HepG2 (cell line): ENCODE data around the gene CAGE1. TPM values are rescaled to one million over a fixed set of nuclear protein-coding genes. Genes with fewer than 3 reads are reported as not detected.
A peak's percentile ranks its signal among the peaks of the same experiment; 100 is the strongest.

ENCODE experiments used
- ATAC-seq: fragments of 200-7000 bp; cut with Tn5 transposase; 3 replicates; pipeline ENCODE4 v1.9.1; 2020; ENCODE audit warnings: mild to moderate bottlenecking, moderate library complexity
- BruUV-seq: library from RNA; stranded (reverse); fragments of 400-500 nt; replicated peaks from 2 replicates; lab custom pipeline; 2021; lab: Mats Ljungman, UMichigan
- CTCF ChIA-PET: fragments of 300-600 bp; formaldehyde crosslinking; extraction: SDS; loops from one replicate; lab custom pipeline; 2021; ENCODE audit warnings: low total read pairs, inconsistent platforms, low intra/inter-chr PET ratio; lab: Yijun Ruan, JAX
- POLR2A ChIA-PET: fragments of 350-600 bp; sonication (Branson Sonifier 250); formaldehyde crosslinking; loops from one replicate; lab custom pipeline; 2020; ENCODE audit warnings: antibody characterized with exemption, inconsistent platforms; lab: Yijun Ruan, JAX
- DNase-seq: peaks from one replicate; pipeline ENCODE4 v3.0.0-alpha.2; 2015; ENCODE audit warnings: low spot score
- FAIRE-seq: peaks from 3 replicates; lab custom pipeline; 2011; peaks lifted over from hg19 to GRCh38; lab: Jason Lieb, UNC
- H2AFZ ChIP-seq: one replicate; pipeline ENCODE4 v1.6.1; 2011; ENCODE audit warnings: low read length, inconsistent platforms
- H3K27ac ChIP-seq: fragments of 300-600 bp; 3 replicates; pipeline ENCODE4 v1.8.0; 2011; ENCODE audit warnings: mixed run types, mild to moderate bottlenecking, mixed read lengths, low read length, inconsistent platforms; ENCODE audit not compliant: insufficient read depth; ENCODE audit errors: extremely low read length
- H3K27me3 ChIP-seq, 2 experiments: fragments of 200-600 bp in 1 of 2; 2 replicates in 1 of 2; 3 replicates in 1 of 2; pipeline versions ENCODE4 v1.6.0 to v1.8.0; 2011; ENCODE audit warnings: low read length in 2 of 2, mild to moderate bottlenecking in 2 of 2, moderate library complexity in 2 of 2, inconsistent platforms in 1 of 2; ENCODE audit not compliant: insufficient read depth in 2 of 2, control insufficient read depth in 1 of 2
- H3K36me3 ChIP-seq, 2 experiments: fragments of 200-600 bp in 1 of 2; replicated peaks in 1 of 2; 2 replicates in 1 of 2; 3 replicates in 1 of 2; pipeline versions ENCODE4 v1.5.1 to v1.8.0; 2011; ENCODE audit warnings: low read length in 2 of 2, inconsistent platforms in 1 of 2; ENCODE audit not compliant: insufficient read depth in 2 of 2, control insufficient read depth in 1 of 2
- H3K4me1 ChIP-seq: 2 replicates; pipeline ENCODE4 v1.5.1; 2012; ENCODE audit warnings: low read length, inconsistent platforms; ENCODE audit not compliant: insufficient read depth
- H3K4me2 ChIP-seq: 2 replicates; pipeline ENCODE4 v1.6.0; 2011; ENCODE audit warnings: low read depth, low read length, inconsistent platforms
- H3K4me3 ChIP-seq, 3 experiments: fragments of 200-600 bp in 1 of 3; sonication (generic), shearing (Covaris generic) in 1 of 3; replicated peaks in 1 of 3; 2 replicates each; pipeline ENCODE4 v1.5.1; 2011 to 2016; ENCODE audit warnings: low read length in 3 of 3, inconsistent platforms in 2 of 3, low read depth in 2 of 3, mild to moderate bottlenecking in 2 of 3, control low read depth in 1 of 3, mixed read lengths in 1 of 3; ENCODE audit not compliant: insufficient read depth in 1 of 3
- H3K79me2 ChIP-seq: one replicate; pipeline ENCODE4 v1.6.1; 2011; ENCODE audit warnings: low read length, inconsistent platforms; ENCODE audit not compliant: insufficient read depth
- H3K9ac ChIP-seq: 2 replicates; pipeline ENCODE4 v1.6.0; 2011; ENCODE audit warnings: mild to moderate bottlenecking, low read depth, low read length, inconsistent platforms; ENCODE audit not compliant: insufficient read depth
- H3K9me3 ChIP-seq: 2 replicates; pipeline ENCODE4 v1.5.1; 2012; ENCODE audit warnings: mild to moderate bottlenecking, low read length
- H4K20me1 ChIP-seq: 2 replicates; pipeline ENCODE4 v1.6.0; 2011; ENCODE audit warnings: inconsistent platforms, mild to moderate bottlenecking, low read length, moderate library complexity; ENCODE audit not compliant: insufficient read depth
- BHLHE40 ChIP-seq: IDR thresholded peaks from 2 replicates; pipeline ENCODE4 v1.6.1; 2011; ENCODE audit warnings: low read length, improper control_type of control experiment
- GLI4 ChIP-seq: sonication (generic); formaldehyde crosslinking; IDR thresholded peaks from 2 replicates; pipeline ENCODE4 v1.5.1; 2020; ENCODE audit warnings: missing genetic modification reagents, mild to moderate bottlenecking, moderate library complexity, borderline replicate concordance
- NFKBIZ ChIP-seq: IDR thresholded peaks from 2 replicates; pipeline ENCODE4 v1.6.1; 2018; ENCODE audit warnings: missing genetic modification reagents, missing compliant biosample characterization
- SNAPC2 ChIP-seq: sonication (generic); formaldehyde crosslinking; IDR thresholded peaks from 2 replicates; pipeline ENCODE4 v1.8.1; 2022; ENCODE audit warnings: mild to moderate bottlenecking, missing genetic modification reagents
- ZNF142 ChIP-seq: sonication (generic); formaldehyde crosslinking; IDR thresholded peaks from 2 replicates; pipeline ENCODE4 v1.4.0; 2020; ENCODE audit warnings: missing genetic modification reagents
- ZNF329 ChIP-seq: sonication (generic); formaldehyde crosslinking; IDR thresholded peaks from 2 replicates; pipeline ENCODE4 v1.9.0; 2021; ENCODE audit warnings: low read depth, mild to moderate bottlenecking, missing genetic modification reagents
- ZNF354B ChIP-seq: sonication (generic); formaldehyde crosslinking; IDR thresholded peaks from 2 replicates; pipeline ENCODE4 v1.8.0; 2022; ENCODE audit warnings: mild to moderate bottlenecking, missing genetic modification reagents
- ZNF563 ChIP-seq: sonication (generic); formaldehyde crosslinking; IDR thresholded peaks from 2 replicates; pipeline ENCODE4 v1.8.0; 2022; ENCODE audit warnings: mild to moderate bottlenecking, moderate library complexity, missing genetic modification reagents
- ZSCAN21 ChIP-seq: sonication (generic); formaldehyde crosslinking; IDR thresholded peaks from 2 replicates; pipeline ENCODE4 v1.8.0; 2022; ENCODE audit warnings: mild to moderate bottlenecking, missing genetic modification reagents, moderate library complexity, borderline replicate concordance
- WGBS: methylation state at CpG from one replicate; pipeline ENCODE4 v1.1.6; 2017; ENCODE audit warnings: low lambda C conversion rate; 5-methylcytosine and 5-hydroxymethylcytosine counted together
- in situ Hi-C: cut with HindIII; loops from 2 replicates; pipeline ENCODE4 v1.10.0; 2017; ENCODE audit warnings: low pct_unique_long_range_greater_than_20kb; ENCODE audit not compliant: extremely low pct_ligation_motif_present
- intact Hi-C: fragments of 100-400 bp; cut with micrococcal nuclease; formaldehyde crosslinking; loops from one replicate; pipeline ENCODE4 v1.10.0; 2022; ENCODE audit not compliant: unreplicated experiment
- polyA plus RNA-seq, 8 experiments: library from polyadenylated mRNA; depleted of rRNA in 3 of 8; stranded (reverse) in 7 of 8; unstranded in 1 of 8; fragments of >200 nt; fragmentation: Illumina TruSeq in 4 of 8; extraction: Trizol in 4 of 8; gene quantifications; 2 replicates each; pipeline versions ENCODE4 v1.2.1 to v1.2.3, GENCODE V29; 2011 to 2016; ENCODE audit warnings: low read depth in 4 of 8, missing spikeins in 1 of 8, mixed read lengths in 1 of 8; ENCODE audit not compliant: insufficient read depth in 1 of 8
- total RNA-seq, 5 experiments: library from RNA; depleted of rRNA; stranded (reverse); fragments of >200 nt; fragmentation: Illumina TruSeq; extraction: Trizol; gene quantifications; 2 replicates each; pipeline ENCODE4 v1.2.3, GENCODE V29; 2016; ENCODE audit warnings: low read depth in 1 of 5
- TF ChIP-seq, protein P1 (sequence below): sonication (generic); formaldehyde crosslinking; IDR thresholded peaks from 2 replicates; pipeline ENCODE4 v1.5.0; 2020; ENCODE audit warnings: mild to moderate bottlenecking, missing genetic modification reagents, moderate library complexity
- TF ChIP-seq, protein P2 (sequence below): sonication (generic); formaldehyde crosslinking; IDR thresholded peaks from 2 replicates; pipeline ENCODE4 v1.4.0; 2020; ENCODE audit warnings: mild to moderate bottlenecking, missing genetic modification reagents

CAGE1 gene
- total and polyA plus RNA-seq, 2 of the 13 experiments (the other 11 are each of a cell fraction or from before 2014, with no cell fraction given) = 0.03 to 0.15 TPM

GRCh38 chr6:7324520-7324919, 65.0 kb downstream of the CAGE1 start:
- TF ChIP-seq GLI4 (no peak), ZNF329 (CRISPR knock-in tag) (0 out of 2 replicates have a peak, but pooled peaks have one; percentile 50), NFKBIZ (CRISPR knock-in tag) (no peak)
- TF ChIP-seq, protein P1, sequence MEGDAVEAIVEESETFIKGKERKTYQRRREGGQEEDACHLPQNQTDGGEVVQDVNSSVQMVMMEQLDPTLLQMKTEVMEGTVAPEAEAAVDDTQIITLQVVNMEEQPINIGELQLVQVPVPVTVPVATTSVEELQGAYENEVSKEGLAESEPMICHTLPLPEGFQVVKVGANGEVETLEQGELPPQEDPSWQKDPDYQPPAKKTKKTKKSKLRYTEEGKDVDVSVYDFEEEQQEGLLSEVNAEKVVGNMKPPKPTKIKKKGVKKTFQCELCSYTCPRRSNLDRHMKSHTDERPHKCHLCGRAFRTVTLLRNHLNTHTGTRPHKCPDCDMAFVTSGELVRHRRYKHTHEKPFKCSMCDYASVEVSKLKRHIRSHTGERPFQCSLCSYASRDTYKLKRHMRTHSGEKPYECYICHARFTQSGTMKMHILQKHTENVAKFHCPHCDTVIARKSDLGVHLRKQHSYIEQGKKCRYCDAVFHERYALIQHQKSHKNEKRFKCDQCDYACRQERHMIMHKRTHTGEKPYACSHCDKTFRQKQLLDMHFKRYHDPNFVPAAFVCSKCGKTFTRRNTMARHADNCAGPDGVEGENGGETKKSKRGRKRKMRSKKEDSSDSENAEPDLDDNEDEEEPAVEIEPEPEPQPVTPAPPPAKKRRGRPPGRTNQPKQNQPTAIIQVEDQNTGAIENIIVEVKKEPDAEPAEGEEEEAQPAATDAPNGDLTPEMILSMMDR (CRISPR knock-in tag) = 0 out of 2 replicates have a peak, but pooled peaks have one; percentile 18
- Histone ChIP-seq H3K4me3 (no peak overlapping the region), H2AFZ (peak overlapping the region; percentile 21), H3K79me2 (no peaks in the 10 kb centered on the region), H3K36me3 (no peaks in the 10 kb centered on the region), H3K27me3 (no peaks in the 10 kb centered on the region), H4K20me1 (no peaks in the 10 kb centered on the region), H3K27ac (no peak overlapping the region), H3K9ac (no peak overlapping the region), H3K4me1 (peaks cover 6% of the 10 kb centered on the region; the same call in 1 of the 2 replicates), H3K9me3 (no peaks in the 10 kb centered on the region), H3K4me2 (peak overlapping the region; percentile 23; the same call in 1 of the 2 replicates)
- FAIRE-seq = no peak
- POLR2A ChIA-PET = interaction anchor here (0.9 to 1.3 kb wide), 2 partner anchors 8 to 65 kb away, joined by 3 to 7 read pairs; partner anchors contain the start of genes CAGE1 and RIOK1
- BruUV-seq = no TSS peak
- ATAC-seq = peak; percentile 77
- CTCF ChIA-PET = no interaction called here
- no peak for DNase-seq
- 60% methylated on average over 7 of the region's 7 CpGs for WGBS
- intact Hi-C loops = no loop called here
- in situ Hi-C loops = no loop called here

- Histone ChIP-seq H2AFZ (no peak overlapping the region), H3K27me3 (no peaks in the 10 kb centered on the region), H3K4me2 (no peak overlapping the region), H4K20me1 (no peaks in the 10 kb centered on the region), H3K79me2 (no peaks in the 10 kb centered on the region), H3K36me3 (no peaks in the 10 kb centered on the region), H3K9ac (no peak overlapping the region), H3K27ac (no peak overlapping the region), H3K4me1 (peaks cover 14% of the 10 kb centered on the region), H3K4me3 (no peak overlapping the region), H3K9me3 (no peaks in the 10 kb centered on the region)
- in situ Hi-C loops = no loop called here
- no peak for ATAC-seq
- POLR2A ChIA-PET = no interaction called here
- DNase-seq = no peak
- FAIRE-seq = no peak
- BruUV-seq = no TSS peak
- intact Hi-C loops = no loop called here
- CTCF ChIA-PET = no interaction called here
- TF ChIP-seq ZNF329 (CRISPR knock-in tag) = no peak
- TF ChIP-seq BHLHE40 = no peak
- no peak for TF ChIP-seq ZSCAN21
- TF ChIP-seq ZNF142 = no peak
- no peak for TF ChIP-seq ZNF354B (CRISPR knock-in tag)
- TF ChIP-seq ZNF563 (CRISPR knock-in tag) = no peak
- TF ChIP-seq, protein P2, sequence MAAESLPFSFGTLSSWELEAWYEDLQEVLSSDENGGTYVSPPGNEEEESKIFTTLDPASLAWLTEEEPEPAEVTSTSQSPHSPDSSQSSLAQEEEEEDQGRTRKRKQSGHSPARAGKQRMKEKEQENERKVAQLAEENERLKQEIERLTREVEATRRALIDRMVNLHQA (CRISPR knock-in tag) = no peak
- no peak for TF ChIP-seq SNAPC2 (CRISPR knock-in tag)
These were observed 66.5 kb downstream of the CAGE1 start for GRCh38 chr6:7323074-7323473.
